Neutrophil (primary cell): ENCODE data around the gene RABEP2.
"Not testable (repeated sequence)": the region's sequence is repeated elsewhere in the genome, so short reads cannot be mapped to it uniquely, and the experiment has no call there.

Source experiments
- H3K27ac ChIP-seq: fragments of 200-600 bp; sonication (generic); 2 replicates; pipeline ENCODE4 v1.5.1; 2016; ENCODE audit warnings: mild to moderate bottlenecking, moderate library complexity
- H3K27me3 ChIP-seq: fragments of 200-600 bp; sonication (generic); 2 replicates; pipeline ENCODE4 v1.6.0; 2016; ENCODE audit warnings: mild to moderate bottlenecking
- H3K36me3 ChIP-seq: fragments of 200-600 bp; sonication (generic); 2 replicates; pipeline ENCODE4 v1.5.1; 2017
- H3K4me1 ChIP-seq, 2 experiments: fragments of 200-600 bp in 1 of 2; sonication (generic) in 1 of 2; 1 replicate in 1 of 2; 2 replicates in 1 of 2; pipeline versions ENCODE4 v1.5.1 to v1.6.1; 2013 to 2016; ENCODE audit warnings: low read depth in 1 of 2, low read length in 1 of 2, mild to moderate bottlenecking in 1 of 2, moderate library complexity in 1 of 2; ENCODE audit not compliant: control insufficient read depth in 1 of 2, insufficient read depth in 1 of 2
- H3K4me3 ChIP-seq, 2 experiments: fragments of 200-600 bp in 1 of 2; sonication (generic) in 1 of 2; 1 replicate in 1 of 2; 2 replicates in 1 of 2; pipeline ENCODE4 v1.5.1; 2013 to 2016; ENCODE audit warnings: low read depth in 1 of 2, low read length in 1 of 2, mild to moderate bottlenecking in 1 of 2, moderate library complexity in 1 of 2
- H3K9me3 ChIP-seq: fragments of 200-600 bp; sonication (generic); 2 replicates; pipeline ENCODE4 v1.5.1; 2016
- TF ChIP-seq, protein P1 (sequence below): fragments of 200-600 bp; sonication (generic); IDR thresholded peaks from 2 replicates; pipeline ENCODE4 v1.5.1; 2016; ENCODE audit warnings: antibody characterized with exemption

RABEP2 gene

GRCh38 chr16:28869201-28869600 is 55.8 kb downstream of the RABEP2 start:
- Histone ChIP-seq H3K4me3 (no peak overlapping the region), H3K4me1 (peaks cover 6 to 11% of the 10 kb centered on the region in 2 experiments), H3K27me3 (no peaks in the 10 kb centered on the region), H3K36me3 (peaks cover 83% of the 10 kb centered on the region), H3K27ac (no peak overlapping the region), H3K9me3 (no peaks in the 10 kb centered on the region)
- TF ChIP-seq, protein P1, sequence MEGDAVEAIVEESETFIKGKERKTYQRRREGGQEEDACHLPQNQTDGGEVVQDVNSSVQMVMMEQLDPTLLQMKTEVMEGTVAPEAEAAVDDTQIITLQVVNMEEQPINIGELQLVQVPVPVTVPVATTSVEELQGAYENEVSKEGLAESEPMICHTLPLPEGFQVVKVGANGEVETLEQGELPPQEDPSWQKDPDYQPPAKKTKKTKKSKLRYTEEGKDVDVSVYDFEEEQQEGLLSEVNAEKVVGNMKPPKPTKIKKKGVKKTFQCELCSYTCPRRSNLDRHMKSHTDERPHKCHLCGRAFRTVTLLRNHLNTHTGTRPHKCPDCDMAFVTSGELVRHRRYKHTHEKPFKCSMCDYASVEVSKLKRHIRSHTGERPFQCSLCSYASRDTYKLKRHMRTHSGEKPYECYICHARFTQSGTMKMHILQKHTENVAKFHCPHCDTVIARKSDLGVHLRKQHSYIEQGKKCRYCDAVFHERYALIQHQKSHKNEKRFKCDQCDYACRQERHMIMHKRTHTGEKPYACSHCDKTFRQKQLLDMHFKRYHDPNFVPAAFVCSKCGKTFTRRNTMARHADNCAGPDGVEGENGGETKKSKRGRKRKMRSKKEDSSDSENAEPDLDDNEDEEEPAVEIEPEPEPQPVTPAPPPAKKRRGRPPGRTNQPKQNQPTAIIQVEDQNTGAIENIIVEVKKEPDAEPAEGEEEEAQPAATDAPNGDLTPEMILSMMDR, result no peak

GRCh38 chr16:28867646-28868045 is 57.4 kb downstream of the RABEP2 start:
- Histone ChIP-seq H3K4me1 (peaks cover 15 to 19% of the 10 kb centered on the region in 2 experiments), H3K36me3 (peaks cover 67% of the 10 kb centered on the region)
- not testable (repeated sequence) for H3K27ac ChIP-seq, H3K27me3 ChIP-seq, H3K9me3 ChIP-seq, H3K4me3 ChIP-seq

GRCh38 chr16:28867241-28867640 is 57.8 kb downstream of the RABEP2 start:
- no peaks in the 10 kb centered on the region for H3K9me3 ChIP-seq
- H3K4me3 ChIP-seq, result no peak overlapping the region
- H3K27me3 ChIP-seq, result no peaks in the 10 kb centered on the region
- peaks cover 16 to 19% of the 10 kb centered on the region in 2 experiments for H3K4me1 ChIP-seq
- peaks cover 63% of the 10 kb centered on the region for H3K36me3 ChIP-seq
- no peak overlapping the region for H3K27ac ChIP-seq
- TF ChIP-seq, protein P1, result no peak

GRCh38 chr16:28866454-28866804 is 58.6 kb downstream of the RABEP2 start:
- Histone ChIP-seq H3K4me3 (no peak overlapping the region), H3K27ac (no peak overlapping the region), H3K9me3 (no peaks in the 10 kb centered on the region), H3K4me1 (peaks cover 16 to 19% of the 10 kb centered on the region in 2 experiments), H3K36me3 (peaks cover 55% of the 10 kb centered on the region), H3K27me3 (no peaks in the 10 kb centered on the region)
- TF ChIP-seq, protein P1, result no peak

GRCh38 chr16:28865722-28866453 is 59.1 kb downstream of the RABEP2 start:
- H3K4me3 ChIP-seq, result no peak overlapping the region
- no peaks in the 10 kb centered on the region for H3K9me3 ChIP-seq
- H3K4me1 ChIP-seq, result peaks cover 16 to 19% of the 10 kb centered on the region in 2 experiments
- TF ChIP-seq, protein P1, result no peak
- H3K27me3 ChIP-seq, result no peaks in the 10 kb centered on the region
- H3K36me3 ChIP-seq, result peaks cover 50% of the 10 kb centered on the region
- no peak overlapping the region for H3K27ac ChIP-seq

DNA sequence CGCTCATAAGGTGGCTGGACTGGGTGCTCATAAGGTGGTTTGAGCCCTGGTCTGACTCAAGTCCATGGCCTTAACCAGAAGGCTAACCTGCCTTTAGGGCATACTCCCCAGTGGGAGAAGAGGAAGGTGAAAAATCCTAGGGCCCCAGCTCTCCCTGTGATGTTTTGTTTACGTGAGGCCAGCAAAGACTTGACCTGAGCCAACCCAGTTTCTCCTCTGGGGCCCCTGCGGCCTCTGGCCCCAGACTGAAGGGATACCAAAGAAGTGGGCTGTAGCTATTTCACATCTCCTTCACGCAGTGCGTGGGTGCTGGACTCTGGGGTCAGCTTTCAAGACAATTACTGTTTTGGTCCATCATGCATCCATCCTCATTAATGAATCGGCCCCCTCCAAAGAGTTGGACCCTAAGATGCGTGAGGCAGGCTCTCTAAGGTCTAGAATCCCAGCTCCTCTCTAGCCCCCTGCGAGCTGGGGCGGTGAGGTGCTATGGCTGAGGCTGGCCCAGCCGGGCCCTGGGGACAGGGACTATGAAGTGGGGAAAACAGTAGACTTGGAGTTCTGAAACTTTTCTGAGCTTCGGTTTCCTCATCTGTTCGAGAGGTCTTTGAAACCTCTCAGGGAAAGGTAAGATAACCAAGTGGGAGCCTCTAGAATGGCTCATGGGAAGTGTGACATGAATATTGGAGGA is 59.9 kb downstream of the RABEP2 start:
- Histone ChIP-seq H3K36me3 (peaks cover 42% of the 10 kb centered on the region), H3K9me3 (no peaks in the 10 kb centered on the region), H3K27ac (peak overlapping the region; percentile 91), H3K27me3 (no peaks in the 10 kb centered on the region), H3K4me3 (no peak overlapping the region), H3K4me1 (peaks cover 16 to 19% of the 10 kb centered on the region in 2 experiments)
- TF ChIP-seq, protein P1, result no peak
